IPS-18c (cell line): Measurements from ENCODE around the gene OSBPL3.

ENCODE experiments used
- H3K4me3 ChIP-seq: 2 replicates; pipeline ENCODE4 v1.7.0; 2013; ENCODE audit warnings: low read depth, mild to moderate bottlenecking, low read length, moderate library complexity; ENCODE audit not compliant: insufficient read depth
- H3K9me3 ChIP-seq: one replicate; pipeline ENCODE4 v1.6.1; 2013; ENCODE audit warnings: mild to moderate bottlenecking, low read length, moderate library complexity; ENCODE audit not compliant: control insufficient read depth, insufficient read depth

Gene OSBPL3

DNA sequence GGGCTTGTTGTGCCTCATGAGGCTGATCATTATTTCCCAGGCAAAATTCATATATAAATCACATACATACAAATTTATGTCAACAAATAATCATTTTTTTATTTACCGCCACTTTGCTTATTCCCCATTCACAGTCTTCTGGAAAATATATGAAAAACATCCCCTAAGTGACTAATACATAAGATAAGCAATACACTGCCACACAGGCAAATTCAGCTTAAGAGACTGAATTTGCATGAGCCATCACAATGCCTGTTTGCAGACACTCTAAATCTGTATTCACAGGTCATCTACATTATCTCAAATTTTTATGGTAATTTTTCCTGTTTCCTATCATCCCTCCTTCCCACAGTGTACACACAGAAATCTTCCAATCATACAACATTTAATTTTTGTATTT lies 13.2 kb downstream of the OSBPL3 start:
- Histone ChIP-seq H3K4me3 (no peak overlapping the region), H3K9me3 (no peaks in the 10 kb centered on the region)

DNA sequence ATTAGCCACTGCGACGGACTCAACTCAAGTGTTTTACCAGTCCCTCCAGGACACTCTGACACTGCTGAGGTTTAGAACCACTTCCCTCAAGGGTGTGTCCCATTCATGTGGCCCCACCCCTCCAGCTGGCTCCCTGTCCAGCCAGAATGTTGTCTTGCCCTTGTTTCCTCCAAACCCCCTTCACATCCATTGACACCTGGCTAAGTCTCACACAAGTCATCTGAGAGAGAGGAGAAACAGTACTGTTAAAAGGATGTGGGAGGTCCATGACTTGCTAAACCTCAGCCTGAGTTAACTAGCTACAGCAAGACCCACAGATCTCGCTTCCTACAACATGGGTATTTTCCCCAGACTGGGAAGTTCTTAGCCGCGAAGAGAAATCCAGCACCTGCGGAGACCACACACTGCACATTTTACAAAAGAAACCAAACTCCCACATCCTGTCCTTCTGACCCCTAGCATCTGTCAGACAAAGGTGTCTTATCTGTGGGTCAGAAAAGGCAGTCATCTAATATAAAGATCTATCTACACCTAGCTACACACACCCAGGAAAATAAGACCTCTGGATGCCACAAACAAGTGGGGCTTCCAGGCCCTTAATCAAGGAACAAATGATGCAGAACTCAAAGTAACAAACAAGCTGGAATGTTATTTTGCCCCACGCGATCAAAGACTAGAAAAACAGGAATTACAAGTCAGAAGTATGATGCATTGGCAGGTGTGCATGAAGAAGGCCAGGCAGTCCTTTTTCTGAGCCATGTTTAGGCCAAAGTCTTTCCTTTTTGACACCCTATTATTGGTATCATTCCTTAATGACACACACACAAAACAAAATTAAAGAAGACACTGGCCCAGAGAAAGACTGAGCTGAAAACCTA lies 13.9 kb downstream of the OSBPL3 start:
- no peaks in the 10 kb centered on the region for H3K9me3 ChIP-seq
- H3K4me3 ChIP-seq = no peak overlapping the region

DNA sequence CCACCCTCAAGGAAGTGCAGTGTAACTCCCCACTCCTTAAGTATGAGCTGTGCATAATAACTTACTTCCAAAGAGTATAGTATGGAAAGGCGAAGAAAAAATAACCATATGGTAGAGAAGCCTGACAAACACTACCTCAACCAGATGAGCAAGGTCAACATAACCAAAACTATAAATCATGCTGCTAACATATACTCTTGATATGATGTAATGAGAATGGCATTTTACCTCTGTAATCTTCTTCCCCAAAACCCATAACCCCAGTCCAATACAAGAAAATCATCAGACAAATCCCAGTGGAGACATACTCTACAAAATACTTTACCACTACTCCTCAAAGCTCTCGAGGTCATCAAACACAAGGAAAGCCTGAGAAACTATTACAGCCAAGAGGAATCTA lies 15.8 kb downstream of the OSBPL3 start:
- no peaks in the 10 kb centered on the region for H3K9me3 ChIP-seq
- no peak overlapping the region for H3K4me3 ChIP-seq

DNA sequence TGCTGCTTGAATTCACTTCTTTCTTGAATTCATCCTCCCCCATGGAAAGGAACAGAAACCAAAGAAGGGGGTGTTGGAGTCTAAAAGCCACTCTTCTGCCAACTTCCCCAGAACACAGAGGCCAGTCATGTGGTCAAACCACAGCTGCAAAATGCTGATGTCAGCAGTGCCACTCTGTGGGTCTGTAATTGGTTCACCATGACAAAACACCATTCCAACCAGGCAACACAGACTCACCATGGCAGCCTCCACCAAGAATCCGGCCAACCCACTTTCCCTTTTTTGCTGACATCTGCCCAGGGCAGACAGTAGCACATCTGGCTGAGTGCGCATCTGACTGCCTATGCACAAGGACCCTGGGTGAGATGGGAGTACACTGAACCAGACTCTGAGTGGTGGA lies 16.8 kb downstream of the OSBPL3 start:
- Histone ChIP-seq H3K4me3 (no peak overlapping the region), H3K9me3 (no peaks in the 10 kb centered on the region)

DNA sequence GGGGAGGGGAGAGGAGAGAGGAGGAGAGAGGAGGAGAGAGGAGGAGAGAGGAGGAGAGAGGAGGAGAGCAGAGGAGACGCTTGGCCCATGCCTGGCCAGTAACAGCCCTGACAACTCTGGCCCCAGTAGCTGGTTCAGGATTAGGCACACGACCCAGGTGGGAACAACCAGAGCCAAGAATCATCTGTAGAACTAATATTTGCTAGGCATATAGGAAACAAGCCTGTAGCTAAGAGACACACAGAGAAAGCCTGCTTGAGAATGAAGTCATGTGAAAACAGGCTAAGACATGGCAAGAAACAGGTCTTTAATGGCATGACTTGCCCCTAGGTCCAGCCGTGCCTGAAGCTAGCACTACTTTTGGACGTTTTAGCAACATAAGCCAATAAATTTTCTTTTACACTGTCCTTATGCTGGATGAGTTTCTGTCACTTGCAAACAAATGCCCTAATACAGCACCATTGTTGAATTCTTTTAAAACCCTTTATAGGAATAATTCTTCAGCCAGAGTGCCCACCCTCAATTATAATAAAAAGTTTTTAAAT lies 17.5 kb downstream of the OSBPL3 start:
- Histone ChIP-seq H3K4me3 (no peak overlapping the region), H3K9me3 (no peaks in the 10 kb centered on the region)

DNA sequence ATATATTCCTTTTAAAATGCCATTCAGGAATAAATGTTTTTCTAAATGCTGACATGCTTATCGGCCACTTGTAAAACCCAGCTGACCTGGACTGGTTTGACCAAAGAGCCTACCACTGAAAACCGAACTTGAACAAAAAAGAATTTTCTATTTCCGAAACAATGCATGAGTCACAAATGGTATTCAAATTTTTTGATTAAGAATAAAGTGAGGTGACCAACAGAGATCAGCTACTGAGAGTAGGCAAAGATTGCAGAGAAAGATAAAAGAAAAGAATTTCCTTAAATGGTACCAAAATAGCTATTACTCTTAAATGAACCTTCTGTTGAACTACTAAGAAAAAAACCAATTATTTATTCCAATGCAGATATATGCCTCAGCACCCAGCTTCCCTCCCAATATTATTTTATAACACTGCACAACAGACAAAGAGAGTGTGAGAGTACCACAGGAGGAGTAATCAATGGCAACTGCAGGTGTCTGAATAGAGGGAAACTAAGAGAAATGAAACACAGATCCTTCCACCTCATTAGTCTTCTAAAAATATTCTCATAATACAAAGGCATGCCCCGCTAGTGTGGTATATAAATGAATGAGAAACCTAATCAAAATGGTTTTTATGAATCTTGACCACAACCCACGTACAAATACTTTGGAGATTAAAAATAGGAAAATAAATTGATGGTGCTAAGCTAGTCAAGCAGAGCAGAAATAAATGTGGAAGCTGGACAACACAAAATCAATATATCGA lies 20.1 kb downstream of the OSBPL3 start:
- H3K9me3 ChIP-seq = no peaks in the 10 kb centered on the region
- no peak overlapping the region for H3K4me3 ChIP-seq

DNA sequence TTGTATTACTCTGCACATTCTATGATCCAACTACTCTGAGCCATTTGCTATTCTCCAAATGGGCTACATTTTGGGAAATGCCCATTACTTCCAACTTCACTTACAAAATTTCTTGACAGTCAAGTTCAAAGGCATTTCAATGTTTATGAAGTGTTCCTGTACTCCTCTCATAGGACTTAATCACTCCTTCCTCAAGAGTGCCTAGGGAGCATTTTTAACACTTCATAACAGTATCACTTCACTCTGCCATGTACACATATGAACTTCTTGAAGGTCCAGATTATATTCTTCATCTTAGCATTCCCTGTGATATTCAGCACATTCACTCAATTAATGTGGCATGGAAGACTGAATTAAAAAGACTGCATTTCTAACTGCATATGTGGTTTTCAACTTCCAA lies 21.6 kb downstream of the OSBPL3 start:
- Histone ChIP-seq H3K4me3 (no peak overlapping the region), H3K9me3 (no peaks in the 10 kb centered on the region)

DNA sequence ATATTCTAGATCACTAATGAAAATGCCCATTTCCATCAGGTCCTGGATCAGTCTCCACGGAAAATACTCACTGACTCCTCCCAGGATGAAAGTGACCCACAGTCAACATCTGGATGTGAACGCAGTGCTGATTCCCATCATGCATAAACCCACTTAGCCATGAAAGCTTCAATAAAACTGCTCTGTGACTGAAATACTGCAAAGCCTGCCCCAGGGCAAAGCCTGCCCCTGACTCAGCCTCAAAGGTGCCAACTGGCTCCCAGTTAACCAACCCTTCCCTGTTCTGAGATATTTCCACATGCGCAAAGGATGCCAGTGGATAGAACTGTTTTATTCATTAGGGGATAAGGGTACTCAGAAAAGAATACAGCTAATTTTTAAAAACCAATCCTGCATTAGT lies 24.0 kb downstream of the OSBPL3 start:
- H3K4me3 ChIP-seq = no peak overlapping the region
- no peaks in the 10 kb centered on the region for H3K9me3 ChIP-seq

DNA sequence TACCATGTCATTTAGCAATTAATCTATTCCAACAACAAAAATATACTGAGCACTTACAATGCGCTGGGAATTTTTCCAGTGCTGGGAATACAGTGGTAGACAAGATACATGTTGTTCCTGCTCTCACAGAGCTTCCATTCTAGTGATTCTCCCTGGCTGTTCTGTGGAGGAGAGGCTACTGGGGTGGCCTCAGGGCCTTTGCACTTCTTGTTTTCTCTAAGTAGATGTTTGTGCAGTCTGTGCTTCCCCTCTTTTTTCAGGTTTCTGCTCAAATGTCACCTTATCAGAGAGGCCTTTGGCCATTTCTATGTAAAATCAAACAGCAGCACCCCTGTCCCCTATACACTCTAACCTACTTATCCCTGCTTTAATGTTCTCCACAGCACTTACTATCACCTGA lies 24.7 kb downstream of the OSBPL3 start:
- H3K4me3 ChIP-seq = no peak overlapping the region
- no peaks in the 10 kb centered on the region for H3K9me3 ChIP-seq

DNA sequence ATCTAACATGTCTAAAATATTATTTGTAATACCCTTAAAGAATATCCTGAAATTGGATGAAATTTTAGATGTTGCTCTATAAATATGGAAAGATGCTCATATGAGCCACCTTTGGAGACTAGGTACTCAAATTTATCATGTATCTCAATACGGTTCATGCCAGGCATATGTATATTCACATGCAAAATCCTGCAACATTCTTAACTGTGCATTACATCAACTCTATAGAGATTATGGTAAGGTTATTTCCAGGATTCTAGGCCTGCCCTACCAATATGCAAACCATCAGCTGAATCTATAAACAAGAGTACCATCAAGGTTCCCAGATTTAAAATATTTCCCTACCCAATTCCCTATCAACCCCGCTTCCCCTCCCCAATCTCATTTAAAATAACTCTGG lies 27.5 kb downstream of the OSBPL3 start:
- H3K9me3 ChIP-seq = no peaks in the 10 kb centered on the region
- H3K4me3 ChIP-seq = no peak overlapping the region

DNA sequence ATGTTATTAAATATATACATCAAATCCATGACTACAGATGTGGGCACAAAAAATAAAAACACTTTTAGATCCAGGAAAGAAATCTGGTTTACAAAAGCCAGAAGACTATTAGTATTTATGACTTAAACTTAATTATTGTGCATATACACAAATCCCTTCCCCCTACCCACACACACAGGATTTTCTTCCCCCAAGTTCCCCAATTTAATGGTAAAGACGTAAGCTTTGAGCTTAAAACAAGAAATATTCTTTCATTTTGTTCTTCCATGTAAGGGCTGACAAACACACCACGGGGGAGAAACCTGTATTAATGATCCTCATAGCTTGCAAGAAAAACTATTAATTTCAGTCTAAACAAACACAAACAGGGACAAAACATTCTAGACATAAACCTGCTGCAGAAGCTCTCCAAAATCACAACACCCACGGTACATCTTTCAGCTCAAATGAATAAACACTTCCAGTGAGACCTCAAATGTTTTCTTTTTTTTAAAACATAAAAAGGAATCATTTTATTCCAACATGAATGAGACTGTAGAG lies 28.5 kb downstream of the OSBPL3 start:
- no peaks in the 10 kb centered on the region for H3K9me3 ChIP-seq
- H3K4me3 ChIP-seq = no peak overlapping the region

DNA sequence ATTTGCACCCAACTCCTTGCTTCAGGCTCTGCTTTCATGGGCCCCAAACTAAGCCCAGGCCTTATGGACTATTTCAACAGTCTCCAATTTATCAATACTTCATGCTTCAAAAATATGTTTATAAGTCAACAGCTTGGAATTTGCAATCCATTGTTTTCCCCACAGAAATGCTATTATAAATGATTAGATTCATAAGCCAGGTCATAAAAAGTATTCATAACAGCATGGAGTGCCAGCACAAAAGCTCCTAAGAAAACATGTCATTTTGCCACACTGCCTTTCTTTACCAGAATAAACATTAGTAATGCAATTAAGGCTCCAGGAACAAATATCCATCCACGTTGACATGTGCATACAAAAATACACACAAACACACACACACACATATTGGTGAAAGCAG lies 30.1 kb downstream of the OSBPL3 start:
- H3K4me3 ChIP-seq = no peak overlapping the region
- no peaks in the 10 kb centered on the region for H3K9me3 ChIP-seq

DNA sequence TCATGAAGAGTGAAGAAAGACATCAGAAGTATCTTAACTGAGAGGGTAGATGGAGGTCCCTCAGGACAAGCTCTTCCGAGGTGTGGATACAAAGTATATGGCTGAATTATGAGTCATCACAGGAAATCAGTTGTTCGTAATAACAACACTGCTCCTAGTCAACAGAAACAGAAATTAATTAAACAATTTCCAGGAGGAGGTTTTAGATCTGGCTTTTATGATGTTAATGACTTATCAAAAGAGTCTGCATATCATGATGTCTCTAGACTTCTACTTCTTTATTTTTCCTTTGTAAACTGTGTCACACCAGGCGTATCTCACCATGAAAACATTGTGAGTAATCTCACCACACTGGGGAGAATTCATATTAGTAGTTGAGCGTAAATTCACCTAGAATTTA lies 31.2 kb downstream of the OSBPL3 start:
- Histone ChIP-seq H3K4me3 (no peak overlapping the region), H3K9me3 (no peaks in the 10 kb centered on the region)

DNA sequence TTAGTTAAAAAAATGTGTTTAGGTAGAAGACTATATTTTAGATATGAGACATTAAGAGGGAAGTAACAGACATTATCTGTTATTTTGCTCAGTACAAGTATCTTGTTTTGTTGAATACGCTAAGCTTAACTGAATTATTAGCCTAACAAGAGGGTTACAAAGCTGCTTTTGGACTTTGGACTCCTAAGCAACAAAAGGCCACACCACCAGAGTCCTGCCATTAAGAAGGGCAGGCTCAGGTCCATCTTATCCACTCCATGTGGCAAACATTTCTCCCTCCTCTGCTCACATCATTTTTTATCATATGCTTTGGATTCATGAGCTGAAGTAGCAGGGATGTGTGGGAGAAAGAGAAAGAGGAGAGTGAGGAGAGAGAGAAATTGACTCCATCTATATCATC lies 33.5 kb downstream of the OSBPL3 start:
- Histone ChIP-seq H3K9me3 (no peaks in the 10 kb centered on the region), H3K4me3 (no peak overlapping the region)

DNA sequence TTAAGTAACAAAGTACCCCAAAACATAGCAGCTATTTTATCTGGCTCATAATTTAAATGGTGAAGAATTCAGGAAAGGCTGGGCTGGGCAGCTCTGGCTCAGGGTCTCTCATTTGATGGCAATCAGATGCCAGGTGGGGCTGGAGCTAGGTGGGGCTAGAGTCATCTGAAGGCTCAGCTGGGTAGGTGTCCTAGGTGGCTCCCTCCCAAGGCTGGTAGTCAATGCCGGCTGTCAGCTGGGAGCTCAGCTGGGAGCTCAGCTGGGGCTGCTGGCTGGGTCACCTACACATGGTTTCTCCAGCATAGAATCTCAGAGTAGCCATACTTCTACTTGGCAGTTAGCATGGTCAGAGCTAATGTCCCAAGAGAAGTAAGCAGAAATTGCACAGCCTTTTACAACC lies 34.1 kb downstream of the OSBPL3 start:
- Histone ChIP-seq H3K9me3 (no peaks in the 10 kb centered on the region), H3K4me3 (no peak overlapping the region)

DNA sequence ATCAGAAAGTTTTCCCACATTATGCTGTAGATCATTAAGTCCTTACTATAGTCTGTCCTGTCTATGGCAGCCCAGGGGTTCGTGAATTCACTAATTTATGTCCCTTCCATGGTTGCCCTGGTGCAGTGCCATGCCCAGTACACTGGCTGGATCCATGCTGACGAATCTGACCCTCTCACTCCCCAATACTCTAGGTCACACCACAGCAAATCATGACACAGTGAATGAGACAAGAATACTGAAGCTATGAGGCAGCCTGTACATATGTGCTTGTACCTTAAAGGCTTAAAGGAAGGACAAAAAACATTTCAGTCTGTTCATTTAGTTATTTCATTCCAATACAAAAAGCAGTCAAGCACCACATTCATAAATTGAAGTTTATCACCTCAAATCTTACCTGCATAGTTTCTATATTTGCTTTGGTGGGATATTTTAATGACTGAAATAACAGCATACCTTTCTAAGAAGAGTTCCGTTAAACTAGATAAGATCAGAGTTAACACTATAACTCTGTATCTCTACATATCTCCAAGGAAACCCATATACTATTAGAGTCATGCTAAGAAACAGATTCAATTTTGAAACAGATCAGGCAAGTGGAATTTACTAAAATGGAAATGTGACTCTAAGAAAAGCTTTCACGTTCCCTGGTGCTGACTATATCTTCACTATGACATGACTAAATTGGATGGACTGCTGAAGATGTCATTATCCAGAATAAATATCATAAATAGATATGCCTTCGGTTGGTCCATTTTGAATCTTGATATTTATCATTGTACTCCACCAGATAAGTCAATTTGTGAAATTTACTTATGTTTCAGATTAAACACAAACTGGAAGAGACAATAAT lies 36.7 kb downstream of the OSBPL3 start:
- H3K4me3 ChIP-seq = no peak overlapping the region
- H3K9me3 ChIP-seq = no peaks in the 10 kb centered on the region

DNA sequence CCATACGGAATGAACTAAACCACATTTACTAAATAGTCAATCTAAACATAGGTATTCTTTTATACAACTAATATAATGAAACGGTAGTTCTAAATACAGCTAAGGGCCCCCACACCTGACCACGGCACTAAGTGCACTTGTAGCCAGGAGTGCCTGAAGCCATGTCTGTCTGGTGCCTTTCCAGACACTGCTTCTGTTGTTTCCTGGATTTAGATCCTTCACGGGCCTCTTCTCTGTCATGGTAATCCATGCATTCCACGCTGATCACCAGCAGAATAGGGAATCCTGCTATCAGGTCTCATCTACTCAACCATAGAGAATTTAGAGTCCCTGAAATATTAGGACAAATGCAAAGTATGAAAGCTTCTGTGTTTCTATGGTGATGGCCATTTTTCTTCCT lies 37.8 kb downstream of the OSBPL3 start:
- Histone ChIP-seq H3K4me3 (no peak overlapping the region), H3K9me3 (no peaks in the 10 kb centered on the region)
